DMS 273 (cell line): Measurements from ENCODE around the gene IDI1.
"Not testable (repeated sequence)": the region's sequence is repeated elsewhere in the genome, so short reads cannot be mapped to it uniquely, and the experiment has no call there.

Source experiments
- DNase-seq: peaks from one replicate; lab custom pipeline; 2025; ENCODE audit not compliant: unreplicated experiment; lab: John Stamatoyannopoulos, UW

The IDI1 gene

DNA sequence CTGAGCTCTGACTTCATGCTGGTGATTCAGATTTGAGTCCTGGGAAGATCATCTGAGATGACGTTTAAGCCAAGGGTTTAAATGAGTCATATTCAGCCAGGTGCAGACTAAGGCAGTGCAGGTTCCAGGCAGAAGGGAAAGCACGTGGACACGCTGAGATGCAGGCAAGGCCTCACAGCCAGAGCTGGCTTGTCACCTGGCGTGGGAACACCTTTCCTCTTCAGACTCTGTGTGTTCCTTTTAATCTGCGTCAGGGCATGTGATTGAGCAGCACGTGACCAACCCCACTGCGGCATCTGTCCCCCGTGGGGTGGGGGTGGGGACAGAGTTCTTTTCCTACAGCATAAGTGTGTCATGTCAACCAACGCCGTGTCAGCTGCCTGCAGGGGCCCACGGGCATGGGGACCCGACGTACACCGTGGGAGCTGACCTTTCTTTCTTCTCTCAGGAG, 12.6 kb downstream of the IDI1 start:
- no peak for DNase-seq

DNA sequence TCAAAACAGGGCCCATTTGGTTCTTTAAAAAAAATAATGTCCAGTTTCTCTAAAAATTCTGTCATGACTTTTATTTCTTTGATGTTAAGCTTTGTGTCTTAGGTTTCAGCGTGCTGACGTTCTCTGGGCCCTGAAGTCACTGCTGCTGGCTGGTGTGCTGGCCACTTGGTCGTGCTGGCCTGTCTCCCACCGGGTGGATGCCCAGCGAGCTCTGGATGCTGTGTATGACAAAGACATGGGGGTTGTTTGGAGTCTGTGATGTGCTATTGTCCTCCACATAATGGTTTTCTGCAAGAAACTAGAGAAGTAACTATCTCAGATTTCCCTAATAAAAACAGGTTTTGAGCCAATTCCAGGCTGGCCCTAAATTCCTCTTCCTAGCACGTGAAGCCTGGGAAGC, 13.7 kb downstream of the IDI1 start:
- no peak for DNase-seq

DNA sequence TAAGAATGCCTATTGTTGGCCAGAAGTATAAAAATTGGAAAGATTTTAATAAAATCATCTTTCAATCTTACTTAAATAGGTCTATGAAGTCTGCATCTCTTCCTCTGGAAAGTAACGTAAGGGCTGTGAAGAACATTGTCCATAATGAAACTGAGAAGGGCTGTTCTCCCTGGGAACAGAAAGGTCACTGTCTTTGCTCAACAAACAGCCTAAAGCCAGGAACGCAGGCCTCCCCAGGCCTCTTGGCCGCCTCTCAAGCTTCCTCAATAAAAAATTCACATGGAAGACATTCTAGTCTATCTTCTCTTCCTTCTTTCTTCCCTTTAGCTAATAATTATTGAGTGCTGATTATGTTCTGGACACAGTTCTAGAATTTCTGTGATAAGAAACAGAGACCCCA, 14.2 kb downstream of the IDI1 start:
- DNase-seq = no peak

DNA sequence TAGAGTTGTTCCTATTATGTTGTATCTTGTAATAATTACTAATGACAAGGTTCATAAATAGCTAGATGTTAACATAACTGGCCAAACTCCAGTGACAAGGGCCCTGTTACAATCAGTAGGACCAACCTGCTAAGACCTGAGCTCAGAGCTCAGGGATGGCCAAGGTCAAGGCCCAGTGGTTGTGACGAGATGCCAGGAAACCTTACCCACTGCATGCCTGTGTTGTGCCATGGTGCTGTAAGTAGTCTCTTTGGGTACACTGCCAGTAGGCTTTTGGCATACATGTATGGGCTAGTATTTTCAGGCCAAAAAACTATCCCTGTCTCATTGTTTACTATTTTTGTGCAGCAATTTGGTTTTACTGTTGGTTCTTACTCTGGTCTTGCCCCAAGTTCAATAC, 15.3 kb downstream of the IDI1 start:
- DNase-seq = no peak

DNA sequence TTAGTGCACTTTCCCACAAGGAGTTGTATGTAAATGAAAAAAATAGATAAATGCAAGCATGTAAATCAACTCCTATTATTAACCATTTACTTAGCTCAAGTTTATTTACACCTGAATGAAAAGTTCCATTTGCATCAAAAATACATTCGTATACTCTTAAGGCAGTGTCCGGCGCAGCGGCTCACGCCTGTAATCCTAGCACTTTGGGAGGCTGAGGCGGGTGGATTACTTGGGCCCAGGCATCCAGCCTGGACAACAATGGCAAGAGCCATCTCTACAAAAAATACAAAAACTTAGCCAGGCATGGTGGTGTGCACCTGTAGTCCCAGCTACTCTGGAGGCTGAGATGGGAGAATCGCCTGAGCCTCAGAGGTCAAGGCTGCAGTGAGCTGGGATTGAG, 19.1 kb downstream of the IDI1 start:
- no peak for DNase-seq

DNA sequence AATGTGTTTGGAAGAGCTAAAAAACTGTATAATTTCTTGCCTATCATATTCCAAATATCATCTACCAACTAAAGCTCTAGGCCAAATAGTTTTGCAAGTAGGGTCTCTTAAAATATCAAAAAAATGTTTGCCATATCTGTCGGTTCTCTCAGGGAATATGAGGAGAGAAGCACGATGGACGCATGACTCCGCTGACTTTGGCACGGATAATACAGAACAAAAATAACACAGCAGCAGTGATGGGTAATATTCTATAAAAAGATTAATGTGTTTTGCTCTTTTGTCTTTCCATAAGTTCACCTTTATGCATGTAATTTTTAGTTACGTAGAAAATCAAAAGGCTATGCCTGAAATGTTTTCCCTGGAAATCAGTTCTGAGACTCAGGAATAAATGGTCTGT, 22.3 kb downstream of the IDI1 start:
- DNase-seq = no peak

DNA sequence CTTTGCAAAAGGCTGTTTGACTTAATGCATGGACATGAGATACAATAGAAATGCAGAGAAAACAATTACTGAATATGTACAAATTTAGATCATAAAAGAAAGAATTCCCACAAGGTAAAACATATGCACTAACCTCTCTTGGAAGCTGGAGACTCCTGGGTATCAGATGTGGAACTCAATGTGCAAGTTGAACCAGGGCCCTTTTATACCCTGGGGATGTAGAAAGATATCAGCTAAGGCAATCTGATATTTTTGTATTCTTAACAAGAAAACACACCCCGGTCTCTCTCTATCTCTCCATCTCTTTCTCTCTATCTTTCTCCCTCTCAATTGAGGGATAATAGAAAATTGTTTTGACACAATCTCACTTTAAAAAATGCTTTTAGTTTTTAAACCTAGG, 23.2 kb downstream of the IDI1 start, which contains the start of gene IDI2:
TSS of gene IDI2 (minus strand) at position 177 of the 400 bp plus-strand sequence. CDS start 1,136 bp downstream, outside the sequence.
- no peak for DNase-seq

DNA sequence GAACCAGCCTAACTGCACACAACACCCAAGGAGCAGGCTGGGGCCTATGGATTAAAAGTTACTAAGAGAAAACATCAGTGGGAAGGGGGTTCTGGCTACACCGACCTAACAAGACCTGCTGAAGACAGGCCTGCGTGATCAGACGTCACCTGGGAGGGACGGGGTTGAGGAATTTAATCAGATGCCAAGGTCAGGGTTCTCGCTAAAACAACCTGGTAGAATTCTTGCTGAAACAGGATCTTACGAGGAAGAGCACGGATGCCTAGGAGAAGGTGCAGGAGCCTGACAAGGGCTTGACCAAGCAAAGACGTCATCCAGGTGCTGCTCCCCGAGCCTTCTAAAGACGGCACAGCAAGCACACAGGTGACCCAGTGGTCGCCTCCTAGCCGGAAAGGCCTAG, 24.8 kb downstream of the IDI1 start:
- DNase-seq = no peak

DNA sequence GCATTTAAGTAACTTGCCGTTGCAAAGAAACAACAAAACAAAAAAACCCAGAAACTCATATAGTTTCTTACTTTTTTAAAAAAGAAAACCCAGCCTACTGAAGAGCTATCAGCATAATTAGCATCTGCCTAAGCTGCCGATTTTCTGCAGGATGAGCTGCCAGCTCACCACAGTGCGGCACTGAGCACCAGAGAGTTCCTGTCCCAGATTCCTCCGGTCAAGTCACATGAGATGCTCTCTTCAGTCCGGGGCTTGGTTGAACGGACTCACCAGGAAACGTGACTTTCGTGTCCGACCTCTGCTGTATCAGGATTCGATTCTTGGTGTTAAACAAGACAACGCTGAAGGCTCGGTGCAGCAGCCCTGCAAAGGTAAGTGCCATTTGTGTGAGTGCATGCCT, 26.5 kb downstream of the IDI1 start:
- DNase-seq = no peak

DNA sequence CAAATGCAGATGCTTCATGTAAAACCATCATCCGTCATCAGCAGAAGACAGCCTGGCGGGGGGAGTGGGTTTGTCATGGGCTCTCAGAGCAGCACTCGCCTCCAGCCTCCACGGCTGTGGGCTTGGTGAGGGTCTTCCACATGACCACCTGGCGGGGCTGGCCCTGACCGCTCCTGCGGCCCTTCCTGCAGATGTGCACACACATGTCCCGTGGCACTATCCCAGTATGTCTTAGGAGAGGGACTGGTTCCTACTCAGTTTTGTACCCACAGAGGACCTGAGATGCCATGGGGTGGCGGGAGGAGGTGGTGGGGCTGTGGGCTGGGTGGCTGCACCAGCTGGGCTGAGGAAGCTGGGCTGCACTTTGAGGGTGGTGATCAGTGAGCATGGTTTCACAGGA, 28.0 kb downstream of the IDI1 start:
- no peak for DNase-seq

DNA sequence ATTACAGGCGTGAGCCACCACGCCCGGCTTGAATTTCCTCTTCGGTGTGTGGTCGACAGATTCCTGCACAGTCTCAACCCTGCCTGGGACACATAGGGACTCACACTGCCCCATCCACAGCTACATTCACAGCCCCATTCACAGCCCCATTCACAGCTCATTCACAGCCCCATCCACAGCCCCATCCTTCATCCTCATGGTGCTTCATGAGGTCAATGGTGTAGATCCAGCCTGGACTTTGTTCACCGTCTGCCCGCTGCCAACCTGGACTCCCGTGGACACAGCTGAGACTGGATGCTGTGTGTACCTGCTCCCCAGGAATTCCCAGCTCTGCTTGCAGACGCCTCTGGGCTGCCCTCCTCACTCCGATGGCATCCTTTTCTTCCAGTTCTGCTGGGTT, 28.5 kb downstream of the IDI1 start:
- DNase-seq = no peak

DNA sequence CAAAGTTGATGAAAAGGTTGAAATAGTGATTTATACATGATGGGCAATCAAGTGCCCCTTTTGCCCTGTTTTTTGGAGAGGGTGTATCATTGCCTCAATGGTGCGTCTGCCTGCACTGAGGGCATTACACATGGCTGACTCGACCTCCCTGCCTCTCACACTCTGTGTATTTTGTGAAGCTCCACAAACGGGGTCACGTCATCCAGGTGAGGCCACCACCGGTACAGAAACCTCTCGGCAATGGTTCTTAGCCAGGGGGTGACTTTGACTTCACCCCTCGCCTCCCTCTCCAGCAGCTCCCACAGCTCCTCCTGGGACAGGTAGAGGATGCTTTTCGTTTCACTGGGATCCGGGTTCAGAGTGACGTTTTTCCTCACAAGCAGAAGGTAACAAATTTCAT, 29.6 kb downstream of the IDI1 start:
- no peak for DNase-seq

DNA sequence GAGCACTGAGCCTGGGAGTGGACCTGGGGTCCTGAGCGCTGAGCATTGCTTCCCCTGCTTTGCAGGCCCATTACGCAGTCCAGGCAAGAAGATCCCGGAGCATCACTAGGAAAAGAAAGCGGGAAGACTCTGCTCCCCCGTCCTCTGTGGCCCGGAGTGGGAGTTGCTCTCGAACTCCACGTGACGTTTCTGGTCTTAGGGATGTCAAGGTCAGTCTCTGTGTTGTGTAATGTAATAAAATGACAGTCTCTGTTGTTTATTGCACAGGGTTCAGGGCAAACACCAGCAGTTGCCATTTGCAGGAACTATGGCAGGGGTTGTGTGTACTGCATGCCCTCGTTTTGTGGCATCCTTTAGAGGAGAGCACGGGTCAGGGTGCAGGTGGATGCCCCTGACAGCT, 33.2 kb downstream of the IDI1 start:
- DNase-seq = no peak

DNA sequence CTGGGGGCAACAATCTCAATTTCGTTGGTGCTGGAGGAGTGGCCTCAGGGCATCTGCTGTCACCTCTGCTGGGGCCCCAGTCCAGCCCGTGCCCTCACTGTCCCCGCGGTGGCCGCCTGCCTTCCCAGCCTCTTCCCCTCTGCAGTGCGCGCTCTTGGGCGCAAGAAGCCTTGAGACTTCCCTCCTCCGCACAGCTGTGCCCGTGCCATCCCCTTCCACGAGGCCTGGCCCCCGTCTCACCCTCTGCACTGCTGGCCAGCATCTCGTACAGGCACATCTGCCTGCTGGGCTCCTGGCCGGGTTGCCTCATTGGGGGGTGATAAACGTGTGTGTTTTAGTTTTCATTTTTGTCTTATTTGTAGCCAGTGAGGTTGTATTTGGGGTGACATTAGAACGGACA, 37.2 kb downstream of the IDI1 start:
- DNase-seq = no peak

DNA sequence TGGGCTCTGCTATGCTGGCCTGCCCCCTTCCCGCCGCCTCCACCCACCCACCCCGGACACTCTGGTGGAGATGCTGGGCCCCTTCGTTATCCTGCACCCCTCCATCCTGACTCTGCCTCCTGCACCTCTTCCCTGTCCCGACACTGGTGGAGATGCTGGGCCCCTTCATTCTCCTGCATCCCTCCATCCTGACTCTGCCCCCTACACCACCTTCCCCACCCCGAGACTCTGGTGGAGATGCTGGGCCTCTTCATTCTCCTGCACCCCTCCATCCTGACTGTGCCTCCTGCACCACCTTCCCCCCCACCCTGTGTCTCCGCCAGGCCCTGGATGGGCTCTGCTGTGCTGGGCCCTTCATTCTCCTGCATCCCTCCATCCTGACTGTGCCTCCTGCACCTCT, 38.2 kb downstream of the IDI1 start:
- no peak for DNase-seq

DNA sequence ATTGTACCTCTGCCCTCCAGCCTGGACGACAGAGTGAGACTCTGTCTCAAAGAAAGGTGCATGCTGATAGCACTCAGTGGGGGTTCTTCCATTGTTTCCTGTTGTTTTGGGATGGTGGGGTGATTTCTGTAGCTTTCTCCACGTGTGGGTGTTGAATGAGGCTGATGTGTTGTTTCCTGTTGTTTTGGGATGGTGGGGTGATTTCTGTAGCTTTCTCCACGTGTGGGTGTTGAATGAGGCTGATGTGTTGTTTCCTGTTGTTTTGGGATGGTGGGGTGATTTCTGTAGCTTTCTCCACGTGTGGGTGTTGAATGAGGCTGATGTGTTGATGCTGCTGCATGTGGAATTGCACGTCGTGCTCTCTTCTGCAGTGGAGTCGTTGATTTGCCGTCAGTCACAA, 39.0 kb downstream of the IDI1 start:
- DNase-seq = not testable (repeated sequence)

DNA sequence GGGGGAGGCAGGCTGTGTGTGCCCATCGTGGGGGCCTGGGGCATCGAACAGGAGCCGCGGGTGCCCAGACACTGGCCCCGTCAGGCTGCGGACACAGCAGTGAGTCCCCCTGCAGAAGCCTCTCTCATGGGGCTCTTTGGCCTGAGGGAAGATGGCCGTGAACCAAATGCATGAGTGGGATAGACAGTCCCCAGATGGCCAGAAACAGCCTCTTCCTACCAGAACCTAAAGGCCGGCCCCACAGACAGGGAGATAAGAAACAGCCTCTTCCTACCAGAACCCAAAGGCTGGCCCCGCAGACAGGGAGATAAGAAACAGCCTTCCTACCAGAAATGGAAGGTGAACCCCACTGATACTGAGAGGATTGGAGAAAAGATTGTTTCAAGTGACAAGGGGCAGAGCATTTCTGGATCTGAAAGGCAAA, 39.8 kb downstream of the IDI1 start:
- no peak for DNase-seq

DNA sequence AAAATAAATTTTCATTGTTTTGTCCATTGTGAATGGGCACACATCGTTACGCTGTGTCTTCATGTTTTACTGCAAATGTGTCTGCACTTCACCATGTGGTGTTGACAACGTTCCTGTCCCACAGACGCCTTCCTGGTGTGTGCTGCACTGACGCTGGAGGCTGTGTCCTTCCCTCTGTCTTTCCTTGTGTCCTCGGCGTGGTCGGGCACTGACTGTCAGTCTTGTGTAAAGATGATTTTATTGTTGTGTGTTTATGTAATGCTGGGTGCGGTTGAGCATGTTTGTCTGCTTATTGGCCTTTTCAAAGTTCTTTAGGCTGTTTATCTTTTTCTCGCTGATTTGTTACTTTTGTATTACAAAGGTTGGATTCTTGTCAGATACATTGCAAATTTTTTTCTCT, 41.3 kb downstream of the IDI1 start:
- DNase-seq = no peak

DNA sequence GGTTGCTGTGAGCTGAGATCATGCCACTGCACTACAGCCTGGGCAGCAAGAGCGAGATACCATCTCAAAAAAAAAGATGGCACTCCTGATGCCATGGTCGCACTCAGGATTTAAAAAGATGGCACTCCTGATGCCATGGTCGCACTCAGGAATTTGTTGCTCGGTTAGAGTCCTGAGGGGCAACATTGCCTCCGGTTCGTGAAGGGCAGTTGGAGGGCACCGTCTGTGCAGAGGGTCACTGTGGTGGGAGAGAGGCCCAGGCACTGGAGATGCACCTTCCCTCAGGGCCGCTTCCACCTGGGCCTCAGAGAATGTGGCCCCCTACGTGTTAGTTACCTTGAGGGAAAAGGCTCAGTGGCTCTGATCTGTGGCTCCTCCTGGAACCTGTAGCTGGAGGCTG, 42.3 kb downstream of the IDI1 start:
- no peak for DNase-seq

DNA sequence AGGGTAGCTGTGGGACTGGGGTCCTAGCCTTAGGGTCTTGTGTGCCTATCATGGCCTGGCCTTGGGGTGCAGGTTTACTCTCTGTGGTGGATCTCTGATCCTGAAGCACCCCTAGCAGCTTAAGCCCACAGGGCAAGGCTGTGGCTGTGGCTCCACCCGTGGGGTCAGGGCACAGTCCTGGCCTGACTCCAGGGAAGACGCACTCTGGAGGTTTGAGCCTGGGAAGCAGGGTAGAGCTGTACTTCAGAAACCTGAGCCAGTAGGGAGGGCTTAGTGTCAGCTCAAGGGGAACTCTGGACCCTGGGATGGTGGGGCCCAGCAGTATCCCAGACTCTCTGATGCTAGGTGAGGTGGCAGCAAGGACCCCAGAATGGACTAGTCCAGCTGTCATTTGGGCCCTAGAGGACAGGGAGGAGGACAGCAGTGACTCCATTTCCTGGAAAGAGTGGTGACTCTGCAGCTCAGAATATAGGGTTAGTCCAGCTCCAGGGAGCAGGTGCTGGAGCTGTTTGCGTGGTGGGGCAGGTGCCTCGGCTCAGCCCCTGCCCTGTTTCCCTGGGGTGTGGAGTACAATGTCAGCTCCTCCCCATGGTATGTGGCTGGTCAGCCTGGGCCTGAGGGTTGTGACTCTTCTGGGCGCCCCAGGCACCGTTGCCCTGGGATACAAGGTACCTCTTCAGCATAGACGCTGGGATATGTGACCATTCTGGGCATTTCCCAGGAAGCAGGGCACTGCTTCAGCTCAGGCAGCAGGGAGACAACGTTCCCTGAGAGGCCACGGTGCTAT, 44.8 kb downstream of the IDI1 start:
- no peak for DNase-seq

DNA sequence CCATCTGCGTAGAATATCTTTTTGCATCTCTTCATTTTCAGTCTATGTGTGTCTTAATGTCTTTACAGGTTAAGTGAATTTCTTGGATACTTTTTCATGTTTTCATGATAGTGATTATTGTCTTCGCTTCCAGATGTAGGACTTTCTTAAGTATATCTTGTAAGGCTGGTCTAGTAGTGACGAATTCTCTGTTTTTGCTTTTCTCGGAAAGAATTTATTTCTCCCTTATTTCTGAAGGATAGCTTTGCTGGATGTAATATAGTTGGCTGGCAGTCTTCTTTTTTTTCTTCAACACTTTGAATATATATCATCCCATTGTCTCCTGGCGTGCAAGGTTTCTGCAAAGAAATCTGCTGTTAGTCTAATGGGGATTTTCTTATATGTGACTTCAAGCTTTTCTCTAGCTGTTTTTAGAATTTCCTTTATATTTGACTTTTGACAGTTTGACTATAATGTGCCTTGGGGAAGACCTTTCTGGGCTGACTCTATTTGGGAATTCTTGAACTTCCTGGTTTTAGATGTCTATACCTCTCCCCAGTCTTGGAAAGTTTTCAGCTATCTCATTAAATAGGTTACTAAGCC, 46.4 kb downstream of the IDI1 start:
- no peak for DNase-seq

DNA sequence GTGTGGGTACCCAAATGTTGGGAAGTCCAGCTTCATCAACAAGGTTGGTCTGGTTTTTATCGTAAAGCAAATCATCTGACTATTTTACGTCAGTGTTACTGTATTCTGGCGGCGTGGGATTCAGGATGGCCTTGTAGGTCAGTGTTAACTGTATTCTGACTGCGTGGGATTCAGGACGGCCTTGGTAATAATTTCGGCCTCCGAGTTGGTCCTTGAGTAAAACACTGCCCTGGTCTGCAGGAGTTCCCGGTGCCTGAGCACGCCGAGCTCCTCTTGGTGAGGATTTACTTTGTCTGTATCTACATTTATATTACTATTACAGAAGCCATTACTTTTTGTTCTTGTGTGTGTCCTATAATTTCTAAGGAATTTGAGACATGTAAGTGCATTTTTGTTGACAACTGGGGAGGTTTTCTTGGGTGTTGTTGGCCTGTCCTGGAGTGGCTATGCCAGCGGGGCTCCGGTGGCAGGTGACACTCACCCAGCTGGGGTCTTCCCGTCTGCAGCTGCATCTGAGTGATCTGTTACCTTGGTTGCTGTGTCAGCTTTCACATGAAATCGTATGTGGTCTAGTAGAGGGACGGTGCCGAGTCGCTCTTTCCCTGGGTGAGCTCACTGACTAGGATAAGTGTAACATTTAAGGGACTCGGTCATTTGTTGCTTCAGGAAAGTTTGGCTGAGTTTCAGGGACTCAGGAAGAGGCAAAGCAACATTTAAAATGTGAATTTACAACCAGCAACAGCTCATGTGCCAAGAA, 51.5 kb downstream of the IDI1 start:
- DNase-seq = no peak
